MCF 10A (cell line): ENCODE measurements around the gene HTR4. TPM values are rescaled to one million over a fixed set of nuclear protein-coding genes. Genes with fewer than 3 reads are reported as not detected.
"Not testable (repeated sequence)": the region's sequence is repeated elsewhere in the genome, so short reads cannot be mapped to it uniquely, and the experiment has no call there.

Experiments used
- BruUV-seq: library from RNA; stranded (reverse); fragments of 400-500 nt; replicated peaks from 2 replicates; lab custom pipeline; 2021; lab: Mats Ljungman, UMichigan
- CTCF ChIA-PET: fragments of 300-600 bp; sonication (Branson Sonifier 250); formaldehyde crosslinking; extraction: SDS; loops from one replicate; lab custom pipeline; 2021; ENCODE audit warnings: antibody characterized with exemption, inconsistent platforms; lab: Yijun Ruan, JAX
- POLR2A ChIA-PET: fragments of 300-600, 350-650 bp; sonication (Branson Sonifier 250); formaldehyde crosslinking; extraction: SDS; loops from one replicate; lab custom pipeline; 2020; ENCODE audit warnings: antibody characterized with exemption, inconsistent platforms; lab: Yijun Ruan, JAX
- DNase-seq: peaks from one replicate; pipeline ENCODE4 v3.0.0-alpha.2; 2018; ENCODE audit not compliant: unreplicated experiment
- H3K27ac Mint-ChIP-seq: one replicate; pipeline ENCODE4 v1.8.0; 2022; ENCODE audit warnings: mild to moderate bottlenecking, low read depth, mixed read lengths; ENCODE audit not compliant: unreplicated experiment
- H3K27me3 Mint-ChIP-seq: one replicate; pipeline ENCODE4 v1.8.0; 2022; ENCODE audit warnings: mixed read lengths; ENCODE audit not compliant: insufficient read depth, unreplicated experiment
- H3K36me3 Mint-ChIP-seq: one replicate; pipeline ENCODE4 v1.8.0; 2022; ENCODE audit warnings: mild to moderate bottlenecking, moderate library complexity, mixed read lengths; ENCODE audit not compliant: insufficient read depth, unreplicated experiment
- H3K4me1 Mint-ChIP-seq: one replicate; pipeline ENCODE4 v1.8.0; 2022; ENCODE audit warnings: mixed read lengths; ENCODE audit not compliant: insufficient read depth, unreplicated experiment
- H3K4me3 Mint-ChIP-seq: one replicate; pipeline ENCODE4 v1.8.0; 2022; ENCODE audit warnings: mild to moderate bottlenecking, moderate library complexity, mixed read lengths; ENCODE audit not compliant: unreplicated experiment
- H3K9me3 Mint-ChIP-seq: one replicate; pipeline ENCODE4 v1.8.0; 2022; ENCODE audit warnings: mixed read lengths; ENCODE audit not compliant: unreplicated experiment
- intact Hi-C: fragments of 100-400 bp; cut with micrococcal nuclease; formaldehyde crosslinking; loops from 2 replicates; pipeline ENCODE4 v1.14.1; 2022
- total RNA-seq: library from RNA; stranded (reverse); gene quantifications from 2 replicates; pipeline ENCODE4 v1.2.3, GENCODE V29; 2022
- TF ChIP-seq, protein P1 (sequence below): fragments of 200-600 bp; IDR thresholded peaks from one replicate; pipeline ENCODE4 v1.8.0; 2022; ENCODE audit warnings: antibody characterized with exemption, mild to moderate bottlenecking; ENCODE audit not compliant: unreplicated experiment

Gene HTR4
- total RNA-seq, 1 experiment from 2014 or later, result not detected

DNA sequence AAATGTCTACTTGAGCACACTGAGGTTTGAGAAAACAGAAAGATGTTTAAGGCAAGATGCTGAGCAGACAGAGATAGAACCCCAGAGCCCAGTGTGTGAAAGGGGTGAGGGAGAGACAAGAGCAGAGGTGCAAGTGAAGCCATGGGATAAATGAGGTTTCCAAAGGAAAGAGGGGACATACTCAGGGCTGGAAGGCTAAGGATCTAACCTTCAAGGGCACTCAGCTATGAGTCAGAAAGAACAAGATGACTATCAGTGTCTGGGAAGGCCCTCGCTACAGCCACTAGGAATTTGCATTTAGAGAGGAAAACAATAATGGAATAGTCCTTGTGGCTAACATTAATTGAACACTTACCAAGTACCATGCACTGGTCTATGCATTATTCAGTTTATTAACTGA, 113.7 kb downstream of the HTR4 start:
- TF ChIP-seq, protein P1, sequence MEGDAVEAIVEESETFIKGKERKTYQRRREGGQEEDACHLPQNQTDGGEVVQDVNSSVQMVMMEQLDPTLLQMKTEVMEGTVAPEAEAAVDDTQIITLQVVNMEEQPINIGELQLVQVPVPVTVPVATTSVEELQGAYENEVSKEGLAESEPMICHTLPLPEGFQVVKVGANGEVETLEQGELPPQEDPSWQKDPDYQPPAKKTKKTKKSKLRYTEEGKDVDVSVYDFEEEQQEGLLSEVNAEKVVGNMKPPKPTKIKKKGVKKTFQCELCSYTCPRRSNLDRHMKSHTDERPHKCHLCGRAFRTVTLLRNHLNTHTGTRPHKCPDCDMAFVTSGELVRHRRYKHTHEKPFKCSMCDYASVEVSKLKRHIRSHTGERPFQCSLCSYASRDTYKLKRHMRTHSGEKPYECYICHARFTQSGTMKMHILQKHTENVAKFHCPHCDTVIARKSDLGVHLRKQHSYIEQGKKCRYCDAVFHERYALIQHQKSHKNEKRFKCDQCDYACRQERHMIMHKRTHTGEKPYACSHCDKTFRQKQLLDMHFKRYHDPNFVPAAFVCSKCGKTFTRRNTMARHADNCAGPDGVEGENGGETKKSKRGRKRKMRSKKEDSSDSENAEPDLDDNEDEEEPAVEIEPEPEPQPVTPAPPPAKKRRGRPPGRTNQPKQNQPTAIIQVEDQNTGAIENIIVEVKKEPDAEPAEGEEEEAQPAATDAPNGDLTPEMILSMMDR, result no peak
- Mint-ChIP-seq H3K9me3 (peaks cover 6% of the 10 kb centered on the region), H3K36me3 (no peaks in the 10 kb centered on the region), H3K4me3 (no peak overlapping the region), H3K27me3 (peaks cover 32% of the 10 kb centered on the region), H3K4me1 (no peaks in the 10 kb centered on the region), H3K27ac (no peak overlapping the region)
- ChIA-PET POLR2A (no interaction called here), CTCF (no interaction called here)
- intact Hi-C loops, result no loop called here
- no TSS peak for BruUV-seq
- no peak for DNase-seq

DNA sequence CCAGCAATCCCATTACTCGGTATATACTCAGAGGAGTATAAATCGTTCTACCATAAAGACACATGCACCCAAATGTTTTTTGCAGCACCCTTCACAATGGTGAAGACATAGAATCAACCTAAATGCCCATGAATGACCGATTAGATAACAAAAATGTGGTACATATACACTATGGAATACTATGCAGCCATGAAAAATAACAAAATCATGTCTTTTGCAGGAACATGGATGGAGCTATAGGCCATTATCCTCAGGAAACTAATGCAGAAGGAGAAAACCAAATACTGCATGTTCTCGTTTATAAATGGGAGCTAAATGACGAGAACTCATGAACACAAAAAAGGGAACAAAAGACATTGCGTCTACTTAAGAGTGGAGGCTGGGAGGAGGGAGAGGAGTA, 114.5 kb downstream of the HTR4 start:
- TF ChIP-seq, protein P1, result no peak
- Mint-ChIP-seq H3K9me3 (peaks cover 8% of the 10 kb centered on the region), H3K4me3 (no peak overlapping the region), H3K27ac (no peak overlapping the region), H3K36me3 (no peaks in the 10 kb centered on the region), H3K4me1 (no peaks in the 10 kb centered on the region), H3K27me3 (peaks cover 36% of the 10 kb centered on the region)
- intact Hi-C loops, result no loop called here
- no peak for DNase-seq
- no TSS peak for BruUV-seq
- CTCF ChIA-PET, result no interaction called here
- POLR2A ChIA-PET, result interaction anchor here (0.5 kb wide), 1 partner anchor 77 kb away, joined by 3 read pairs; no protein-coding TSS in a partner anchor

DNA sequence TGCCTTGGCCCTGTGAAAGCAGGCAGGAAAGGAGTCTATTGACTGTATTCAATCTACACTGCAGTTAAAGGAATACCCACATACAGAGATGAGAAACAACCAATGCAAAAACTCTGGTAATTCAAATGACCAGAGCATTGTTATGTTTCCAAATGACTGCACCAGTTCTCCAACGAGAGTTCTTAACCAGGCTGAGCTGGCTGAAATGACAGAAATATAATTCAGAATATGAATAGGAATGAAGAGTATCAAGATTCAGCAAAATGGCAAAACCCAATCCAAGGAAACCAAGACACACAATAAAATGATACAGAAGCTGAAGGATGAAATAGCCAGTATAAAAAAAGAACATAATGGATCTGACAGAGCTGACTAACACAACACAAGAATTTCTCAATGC, 119.1 kb downstream of the HTR4 start:
- ChIA-PET CTCF (interaction anchor here (0.7 to 1.8 kb wide), 3 partner anchors 11 to 83 kb away, joined by 3 to 5 read pairs (median 3); no protein-coding TSS in a partner anchor), POLR2A (no interaction called here)
- H3K27ac Mint-ChIP-seq, result no peak overlapping the region
- no peaks in the 10 kb centered on the region for H3K36me3 Mint-ChIP-seq
- TF ChIP-seq, protein P1, result no peak
- no peak overlapping the region for H3K4me3 Mint-ChIP-seq
- peaks cover 36% of the 10 kb centered on the region for H3K27me3 Mint-ChIP-seq
- no TSS peak for BruUV-seq
- H3K9me3 Mint-ChIP-seq, result peaks cover 17% of the 10 kb centered on the region
- no peak for DNase-seq
- intact Hi-C loops, result no loop called here
- no peaks in the 10 kb centered on the region for H3K4me1 Mint-ChIP-seq

DNA sequence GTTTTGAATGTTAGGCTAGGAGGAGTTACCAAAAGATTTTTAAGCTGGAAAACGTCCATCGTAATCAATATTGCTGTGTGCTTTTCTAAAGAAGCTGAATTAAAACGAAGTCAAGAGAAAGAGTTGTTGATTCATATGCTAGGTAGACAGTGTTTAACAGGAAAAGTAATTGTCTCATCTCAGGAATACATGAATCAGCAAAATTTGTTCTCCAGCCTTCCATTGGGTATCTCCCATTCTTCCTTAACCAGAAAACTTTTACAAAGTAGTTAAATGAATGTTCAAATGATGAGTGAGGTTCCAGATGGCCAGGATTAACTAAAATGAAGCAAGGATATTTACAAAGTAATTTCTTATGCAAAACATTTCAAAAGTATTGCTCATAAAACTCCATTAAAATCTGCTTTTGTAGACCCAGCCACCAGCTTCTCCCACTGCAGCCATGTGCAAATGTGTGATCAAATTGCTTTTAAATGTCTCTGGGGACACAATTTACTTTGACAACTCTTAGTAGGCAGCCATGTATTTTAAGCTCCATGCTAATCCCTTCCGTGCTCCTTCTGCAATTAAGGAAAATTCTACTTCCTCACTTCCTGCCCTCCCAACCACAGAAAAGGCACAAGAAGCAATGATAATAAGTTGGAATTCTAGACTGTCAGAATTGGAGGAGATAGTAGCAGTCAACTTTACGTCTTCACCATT, 121.2 kb downstream of the HTR4 start:
- DNase-seq, result no peak
- Mint-ChIP-seq H3K36me3 (no peaks in the 10 kb centered on the region), H3K27me3 (peaks cover 29% of the 10 kb centered on the region), H3K4me1 (no peaks in the 10 kb centered on the region), H3K27ac (no peak overlapping the region), H3K4me3 (no peak overlapping the region), H3K9me3 (peaks cover 28% of the 10 kb centered on the region)
- TF ChIP-seq, protein P1, result no peak
- POLR2A ChIA-PET, result no interaction called here
- CTCF ChIA-PET, result interaction anchor here (0.6 to 1.3 kb wide), 3 partner anchors 198 to 1327 kb away, joined by 3 to 4 read pairs (median 3); no protein-coding TSS in a partner anchor
- intact Hi-C loops, result no loop called here
- BruUV-seq, result no TSS peak

DNA sequence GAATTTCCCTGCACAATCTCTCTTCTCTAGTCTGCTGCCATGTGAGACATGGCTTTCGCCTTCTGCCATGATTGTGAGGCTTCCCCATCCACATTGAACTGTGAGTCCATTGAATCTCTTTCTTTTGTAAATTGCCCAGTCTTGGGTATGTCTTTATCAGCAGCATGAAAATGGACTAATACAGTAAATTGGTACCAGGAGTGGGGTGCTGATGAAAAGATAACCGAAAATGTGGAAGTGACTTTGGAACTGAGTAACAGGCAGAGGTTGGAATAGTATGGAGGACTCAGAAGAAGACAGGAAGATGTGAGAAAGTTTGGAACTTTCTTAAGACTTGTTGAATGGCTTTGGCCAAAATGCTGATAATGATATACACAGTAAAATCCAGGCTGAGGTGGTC, 124.9 kb downstream of the HTR4 start:
- POLR2A ChIA-PET, result interaction anchor here (0.9 kb wide), 1 partner anchor 9 kb away, joined by 3 read pairs; no protein-coding TSS in a partner anchor
- peaks cover 20% of the 10 kb centered on the region for H3K9me3 Mint-ChIP-seq
- intact Hi-C loops, DNase-seq, H3K27me3 Mint-ChIP-seq, H3K4me1 Mint-ChIP-seq, H3K27ac Mint-ChIP-seq, CTCF ChIA-PET, H3K4me3 Mint-ChIP-seq, BruUV-seq, H3K36me3 Mint-ChIP-seq: not testable (repeated sequence)
